CD4-positive, alpha-beta T cell (primary cell): Measurements from ENCODE around the gene THBD. TPM values are rescaled to one million over a fixed set of nuclear protein-coding genes. Genes with fewer than 3 reads are reported as not detected.

Source experiments
- ATAC-seq: fragments of 200-7000 bp; cut with Tn5 transposase; one replicate; pipeline ENCODE4 v1.10.0; 2022; ENCODE audit warnings: mild to moderate bottlenecking; ENCODE audit not compliant: poor library complexity
- CTCF ChIA-PET: fragments of 350-600 bp; sonication (Branson Sonifier 250); formaldehyde crosslinking; loops from one replicate; lab custom pipeline; 2021; ENCODE audit warnings: antibody characterized with exemption, inconsistent platforms; lab: Charles Lee
- POLR2A ChIA-PET: fragments of 350-600 bp; sonication (Branson Sonifier 250); formaldehyde crosslinking; loops from one replicate; lab custom pipeline; 2021; ENCODE audit warnings: antibody characterized with exemption, inconsistent platforms; lab: Charles Lee
- DNase-seq, 14 experiments: peaks; one replicate each; pipeline ENCODE4 v3.0.0-alpha.2; 2013 to 2020; ENCODE audit warnings: mixed read lengths in 2 of 14
- H3K27ac ChIP-seq, 2 donors: one replicate each; pipeline versions ENCODE4 v1.5.1 to v1.7.0; 2013; ENCODE audit warnings: low read length in 2 of 2, low read depth in 1 of 2, mild to moderate bottlenecking in 1 of 2
- H3K27me3 ChIP-seq, 2 experiments: 1 replicate in 1 of 2; 2 replicates in 1 of 2; pipeline versions ENCODE4 v1.6.1 to v1.7.0; 2013; ENCODE audit warnings: low read length in 2 of 2, control low read depth in 1 of 2, mild to moderate bottlenecking in 1 of 2, moderate library complexity in 1 of 2; ENCODE audit not compliant: insufficient read depth in 2 of 2, control insufficient read depth in 1 of 2
- H3K36me3 ChIP-seq: one replicate; pipeline ENCODE4 v1.6.1; 2013; ENCODE audit warnings: low read length, control low read depth; ENCODE audit not compliant: insufficient read depth
- H3K4me1 ChIP-seq: one replicate; pipeline ENCODE4 v1.6.1; 2013; ENCODE audit warnings: low read length, control low read depth; ENCODE audit not compliant: insufficient read depth
- H3K4me3 ChIP-seq: one replicate; pipeline ENCODE4 v1.5.1; 2013; ENCODE audit warnings: mild to moderate bottlenecking, low read length, moderate library complexity
- H3K9me3 ChIP-seq, 2 experiments: 1 replicate in 1 of 2; 2 replicates in 1 of 2; pipeline versions ENCODE4 v1.6.1 to v1.7.0; 2013; ENCODE audit warnings: low read length in 2 of 2, mild to moderate bottlenecking in 2 of 2, control low read depth in 1 of 2, moderate library complexity in 1 of 2; ENCODE audit not compliant: control insufficient read depth in 1 of 2, insufficient read depth in 1 of 2
- H3K27ac Mint-ChIP-seq: one replicate; pipeline ENCODE4 v1.8.0; 2020; ENCODE audit warnings: mixed read lengths
- H3K27me3 Mint-ChIP-seq: one replicate; pipeline ENCODE4 v1.8.0; 2021; ENCODE audit warnings: mixed read lengths
- H3K36me3 Mint-ChIP-seq: one replicate; pipeline ENCODE4 v1.8.0; 2021; ENCODE audit warnings: low read depth, mixed read lengths
- H3K4me1 Mint-ChIP-seq: one replicate; pipeline ENCODE4 v1.8.0; 2021; ENCODE audit warnings: low read depth, mixed read lengths
- H3K4me3 Mint-ChIP-seq: one replicate; pipeline ENCODE4 v1.8.0; 2020; ENCODE audit warnings: mild to moderate bottlenecking, mixed read lengths
- H3K9me3 Mint-ChIP-seq: one replicate; pipeline ENCODE4 v1.8.0; 2020; ENCODE audit warnings: mixed read lengths
- CTCF ChIP-seq: fragments of 200-600 bp; IDR thresholded peaks from one replicate; pipeline ENCODE4 v1.8.0; 2022; ENCODE audit warnings: antibody characterized with exemption, mild to moderate bottlenecking
- intact Hi-C, 2 experiments: fragments of 100-400 bp; cut with DNase I in 1 of 2; cut with micrococcal nuclease in 1 of 2; formaldehyde crosslinking; loops; one replicate each; pipeline versions ENCODE4 v1.15.1 to v1.9.0; 2023 to 2025; cut with DNase I, micrococcal nuclease
- total RNA-seq, 174 experiments: library from RNA in 2 of 174; stranded (reverse) in 2 of 174; gene quantifications; one replicate each; pipeline ENCODE4 v1.2.3 and lab custom pipeline; 2021 to 2026

Gene THBD
- total RNA-seq, 2 experiments from 2014 or later = 2.2 to 2.4 TPM

- ChIA-PET POLR2A (interaction anchor here (1.1 kb wide), 1 partner anchor 265 kb away, joined by 3 read pairs; the partner anchor contains the start of gene NXT1), CTCF (no interaction called here)
- no peak for TF ChIP-seq CTCF
- H3K9me3 Mint-ChIP-seq = no peaks in the 10 kb centered on the region
- Histone ChIP-seq H3K4me3 (peak overlapping the region; percentile 56), H3K4me1 (peaks cover 34% of the 10 kb centered on the region), H3K27ac (no peak overlapping the region), H3K36me3 (no peaks in the 10 kb centered on the region), H3K27me3 (no peaks in the 10 kb centered on the region), H3K9me3 (peaks cover 0 to 10% of the 10 kb centered on the region in 2 experiments)
- ATAC-seq (no peak), DNase-seq (no peak)
- no peak overlapping the region for H3K27ac Mint-ChIP-seq
- no peaks in the 10 kb centered on the region for H3K36me3 Mint-ChIP-seq
- H3K4me3 Mint-ChIP-seq = peak overlapping the region; percentile 75
- peaks cover 18% of the 10 kb centered on the region for H3K4me1 Mint-ChIP-seq
- no peaks in the 10 kb centered on the region for H3K27me3 Mint-ChIP-seq
- intact Hi-C loops = no loop called here
Observed at GRCh38 chr20:23085436-23086055, 36.1 kb upstream of the THBD start.

GRCh38 chr20:23084845-23085365, 35.4 kb upstream of the THBD start:
- ChIA-PET POLR2A (interaction anchor here (1.1 kb wide), 1 partner anchor 265 kb away, joined by 3 read pairs; the partner anchor contains the start of gene NXT1), CTCF (no interaction called here)
- intact Hi-C loops = no loop called here
- DNase-seq (no peak), ATAC-seq (no peak)
- no peak overlapping the region for H3K27ac ChIP-seq
- H3K36me3 ChIP-seq = no peaks in the 10 kb centered on the region
- Mint-ChIP-seq H3K9me3 (no peaks in the 10 kb centered on the region), H3K4me3 (no peak overlapping the region), H3K27me3 (no peaks in the 10 kb centered on the region), H3K27ac (no peak overlapping the region), H3K4me1 (peaks cover 18% of the 10 kb centered on the region), H3K36me3 (no peaks in the 10 kb centered on the region)
- peaks cover 0 to 10% of the 10 kb centered on the region in 2 experiments for H3K9me3 ChIP-seq
- no peak for TF ChIP-seq CTCF
- peaks cover 34% of the 10 kb centered on the region for H3K4me1 ChIP-seq
- H3K27me3 ChIP-seq = no peaks in the 10 kb centered on the region
- peak overlapping the region; percentile 56 for H3K4me3 ChIP-seq

GRCh38 chr20:23084282-23084844, 34.9 kb upstream of the THBD start:
- no peak overlapping the region for H3K4me3 Mint-ChIP-seq
- H3K27ac Mint-ChIP-seq = no peak overlapping the region
- no peak for DNase-seq

More at GRCh38 chr20:23084282-23084844, 34.9 kb upstream of the THBD start:
- no peak for ATAC-seq
- peaks cover 18% of the 10 kb centered on the region for H3K4me1 Mint-ChIP-seq
- no peak for TF ChIP-seq CTCF
- intact Hi-C loops = no loop called here
- H3K27me3 Mint-ChIP-seq = no peaks in the 10 kb centered on the region
- no peaks in the 10 kb centered on the region for H3K9me3 Mint-ChIP-seq
- H3K27me3 ChIP-seq = no peaks in the 10 kb centered on the region
- peaks cover 0 to 10% of the 10 kb centered on the region in 2 experiments for H3K9me3 ChIP-seq
- H3K4me1 ChIP-seq = peaks cover 34% of the 10 kb centered on the region
- H3K4me3 ChIP-seq = peak overlapping the region; percentile 56
- CTCF ChIA-PET = no interaction called here
- POLR2A ChIA-PET = no interaction called here
- no peak overlapping the region for H3K27ac ChIP-seq
- no peaks in the 10 kb centered on the region for H3K36me3 ChIP-seq
- H3K36me3 Mint-ChIP-seq = no peaks in the 10 kb centered on the region
